Cardiac atrium fibroblast (primary cell): ENCODE results near the gene RBPJL. TPM values are rescaled to one million over a fixed set of nuclear protein-coding genes. Genes with fewer than 3 reads are reported as not detected.

Experiments used
- total RNA-seq: library from RNA; depleted of rRNA; stranded (reverse); fragments of >200 nt; gene quantifications from 2 replicates; pipeline ENCODE4 v1.2.3, GENCODE V29; 2015

Gene RBPJL
- total RNA-seq = not detected in 2 replicates

GRCh38 chr20:45306431-45306982 lies at the start of gene RBPJL:
TSS of gene RBPJL (plus strand) at chr20:45306840. CDS start at chr20:45306923, 83 bp downstream.

GRCh38 chr20:45308117-45308778 lies 1.6 kb downstream of the RBPJL start, which contains the start of gene MATN4:
TSS of gene MATN4 (minus strand) at chr20:45308299. CDS start at chr20:45305582, 2,717 bp downstream.

GRCh38 chr20:45347936-45348778 lies 41.5 kb downstream of the RBPJL start, which contains the start of gene SDC4:
TSS of gene SDC4 (minus strand) at chr20:45348424. CDS start at chr20:45348384, 40 bp downstream.

GRCh38 chr20:45362804-45363610 lies 56.4 kb downstream of the RBPJL start, which contains the start of gene SYS1:
TSS of gene SYS1 (plus strand) at chr20:45363156. CDS start at chr20:45363532, 376 bp downstream.

Other genes with a start within 250 kb of the RBPJL start
- gene KCNS1, start 205.7 kb upstream of the RBPJL start, total RNA-seq = 2.3 and 2.4 TPM in 2 replicates
- not detected in 2 replicates for gene WFDC5, start 191.7 kb upstream of the RBPJL start, total RNA-seq
- not detected in 2 replicates for gene WFDC12, start 182.4 kb upstream of the RBPJL start, total RNA-seq
- gene PI3, start 131.9 kb upstream of the RBPJL start, total RNA-seq = 4.5 TPM in 1 of 2 replicates, not detected in the other
- not detected in 2 replicates for gene SEMG1, start 99.8 kb upstream of the RBPJL start, total RNA-seq
- gene SEMG2, start 85.5 kb upstream of the RBPJL start, total RNA-seq = not detected in 2 replicates
- gene SLPI, start 52.3 kb upstream of the RBPJL start, total RNA-seq = not detected in 2 replicates
- gene MATN4, start 1.5 kb downstream of the RBPJL start, total RNA-seq = not detected in 2 replicates
- 43.5 and 50.7 TPM in 2 replicates for gene SDC4, start 41.6 kb downstream of the RBPJL start, total RNA-seq
- gene SYS1, start 56.3 kb downstream of the RBPJL start, total RNA-seq = 26.4 and 43.4 TPM in 2 replicates
- gene TP53TG5, start 71.5 kb downstream of the RBPJL start, total RNA-seq = not detected in 2 replicates
- gene DBNDD2, start 101.4 kb downstream of the RBPJL start, total RNA-seq = 7.9 and 10.1 TPM in 2 replicates
- gene PIGT, start 109.3 kb downstream of the RBPJL start, total RNA-seq = 91.3 and 93.3 TPM in 2 replicates
- not detected in 2 replicates for gene WFDC2, start 162.9 kb downstream of the RBPJL start, total RNA-seq
- gene SPINT3, start 208.8 kb downstream of the RBPJL start, total RNA-seq = not detected in 2 replicates
- not detected in 2 replicates for gene WFDC6, start 232.6 kb downstream of the RBPJL start, total RNA-seq
- not detected in 2 replicates for gene EPPIN, start 240.6 kb downstream of the RBPJL start, total RNA-seq